Ishikawa (cell line): ENCODE measurements around the gene CARD18.
A peak's percentile ranks its signal among the peaks of the same experiment; 100 is the strongest.

Source experiments
- CEBPB ChIP-seq: IDR thresholded peaks from 2 replicates; pipeline ENCODE4 v1.6.1; 2012
- CREB1 ChIP-seq: IDR thresholded peaks from 2 replicates; pipeline ENCODE4 v1.6.1; 2012; ENCODE audit warnings: low read depth
- EGR1 ChIP-seq: IDR thresholded peaks from 2 replicates; pipeline ENCODE4 v1.6.1; 2012
- EP300 ChIP-seq: IDR thresholded peaks from 2 replicates; pipeline ENCODE4 v1.6.1; 2012; ENCODE audit warnings: borderline replicate concordance
- FOXM1 ChIP-seq: IDR thresholded peaks from 2 replicates; pipeline ENCODE4 v1.6.1; 2012; ENCODE audit warnings: low read depth, borderline replicate concordance
- NFIC ChIP-seq: IDR thresholded peaks from 2 replicates; pipeline ENCODE4 v1.6.1; 2012
- RAD21 ChIP-seq: IDR thresholded peaks from 2 replicates; pipeline ENCODE4 v1.6.1; 2012; ENCODE audit warnings: low read depth
- TAF1 ChIP-seq: IDR thresholded peaks from 2 replicates; pipeline ENCODE4 v1.6.1; 2012; ENCODE audit warnings: low read depth, mild to moderate bottlenecking
- TCF12 ChIP-seq: IDR thresholded peaks from 2 replicates; pipeline ENCODE4 v1.6.1; 2012; ENCODE audit warnings: low read depth
- TEAD4 ChIP-seq: IDR thresholded peaks from 2 replicates; pipeline ENCODE4 v1.6.1; 2012
- YY1 ChIP-seq: IDR thresholded peaks from 2 replicates; pipeline ENCODE4 v1.6.1; 2012; ENCODE audit warnings: low read depth
- ZBTB7A ChIP-seq: IDR thresholded peaks from 2 replicates; pipeline ENCODE4 v1.6.1; 2012; ENCODE audit warnings: low read depth
- TF ChIP-seq, protein P1 (sequence below): IDR thresholded peaks from 2 replicates; pipeline ENCODE4 v1.6.1; 2012
- TF ChIP-seq, protein P2 (sequence below): IDR thresholded peaks from 2 replicates; pipeline ENCODE4 v1.6.1; 2012
- TF ChIP-seq, protein P3 (sequence below): IDR thresholded peaks from 2 replicates; pipeline ENCODE4 v1.6.1; 2012; ENCODE audit warnings: low read depth, mild to moderate bottlenecking

CARD18 gene

DNA sequence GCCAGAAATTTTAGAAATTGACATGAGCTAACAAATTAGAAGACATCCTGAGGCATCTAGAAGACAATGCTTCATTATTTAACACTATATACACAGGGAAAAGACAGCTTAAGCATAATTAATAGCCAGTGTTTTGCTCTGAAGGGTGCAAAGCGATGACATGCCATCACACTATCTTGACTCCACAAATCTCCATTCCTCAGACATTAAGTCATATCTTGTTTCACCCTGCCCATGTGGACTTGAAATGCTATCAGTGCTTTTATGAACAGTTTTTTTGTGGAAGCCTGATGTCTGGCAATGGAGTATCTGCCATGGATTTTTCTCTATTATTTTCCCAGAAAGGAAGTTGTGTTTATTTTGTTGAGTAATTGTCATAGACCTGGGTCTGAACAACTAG lies 2.3 kb downstream of the CARD18 start:
- TF ChIP-seq TAF1 (no peak), CEBPB (no peak), TEAD4 (no peak), YY1 (no peak), CREB1 (no peak), TCF12 (no peak), RAD21 (no peak), NFIC (no peak), ZBTB7A (no peak), EP300 (no peak), FOXM1 (no peak), EGR1 (no peak)
- TF ChIP-seq, protein P1, sequence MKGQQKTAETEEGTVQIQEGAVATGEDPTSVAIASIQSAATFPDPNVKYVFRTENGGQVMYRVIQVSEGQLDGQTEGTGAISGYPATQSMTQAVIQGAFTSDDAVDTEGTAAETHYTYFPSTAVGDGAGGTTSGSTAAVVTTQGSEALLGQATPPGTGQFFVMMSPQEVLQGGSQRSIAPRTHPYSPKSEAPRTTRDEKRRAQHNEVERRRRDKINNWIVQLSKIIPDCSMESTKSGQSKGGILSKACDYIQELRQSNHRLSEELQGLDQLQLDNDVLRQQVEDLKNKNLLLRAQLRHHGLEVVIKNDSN, result no peak
- TF ChIP-seq, protein P2, sequence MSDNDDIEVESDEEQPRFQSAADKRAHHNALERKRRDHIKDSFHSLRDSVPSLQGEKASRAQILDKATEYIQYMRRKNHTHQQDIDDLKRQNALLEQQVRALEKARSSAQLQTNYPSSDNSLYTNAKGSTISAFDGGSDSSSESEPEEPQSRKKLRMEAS, result no peak
- TF ChIP-seq, protein P3, sequence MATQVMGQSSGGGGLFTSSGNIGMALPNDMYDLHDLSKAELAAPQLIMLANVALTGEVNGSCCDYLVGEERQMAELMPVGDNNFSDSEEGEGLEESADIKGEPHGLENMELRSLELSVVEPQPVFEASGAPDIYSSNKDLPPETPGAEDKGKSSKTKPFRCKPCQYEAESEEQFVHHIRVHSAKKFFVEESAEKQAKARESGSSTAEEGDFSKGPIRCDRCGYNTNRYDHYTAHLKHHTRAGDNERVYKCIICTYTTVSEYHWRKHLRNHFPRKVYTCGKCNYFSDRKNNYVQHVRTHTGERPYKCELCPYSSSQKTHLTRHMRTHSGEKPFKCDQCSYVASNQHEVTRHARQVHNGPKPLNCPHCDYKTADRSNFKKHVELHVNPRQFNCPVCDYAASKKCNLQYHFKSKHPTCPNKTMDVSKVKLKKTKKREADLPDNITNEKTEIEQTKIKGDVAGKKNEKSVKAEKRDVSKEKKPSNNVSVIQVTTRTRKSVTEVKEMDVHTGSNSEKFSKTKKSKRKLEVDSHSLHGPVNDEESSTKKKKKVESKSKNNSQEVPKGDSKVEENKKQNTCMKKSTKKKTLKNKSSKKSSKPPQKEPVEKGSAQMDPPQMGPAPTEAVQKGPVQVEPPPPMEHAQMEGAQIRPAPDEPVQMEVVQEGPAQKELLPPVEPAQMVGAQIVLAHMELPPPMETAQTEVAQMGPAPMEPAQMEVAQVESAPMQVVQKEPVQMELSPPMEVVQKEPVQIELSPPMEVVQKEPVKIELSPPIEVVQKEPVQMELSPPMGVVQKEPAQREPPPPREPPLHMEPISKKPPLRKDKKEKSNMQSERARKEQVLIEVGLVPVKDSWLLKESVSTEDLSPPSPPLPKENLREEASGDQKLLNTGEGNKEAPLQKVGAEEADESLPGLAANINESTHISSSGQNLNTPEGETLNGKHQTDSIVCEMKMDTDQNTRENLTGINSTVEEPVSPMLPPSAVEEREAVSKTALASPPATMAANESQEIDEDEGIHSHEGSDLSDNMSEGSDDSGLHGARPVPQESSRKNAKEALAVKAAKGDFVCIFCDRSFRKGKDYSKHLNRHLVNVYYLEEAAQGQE, result no peak

DNA sequence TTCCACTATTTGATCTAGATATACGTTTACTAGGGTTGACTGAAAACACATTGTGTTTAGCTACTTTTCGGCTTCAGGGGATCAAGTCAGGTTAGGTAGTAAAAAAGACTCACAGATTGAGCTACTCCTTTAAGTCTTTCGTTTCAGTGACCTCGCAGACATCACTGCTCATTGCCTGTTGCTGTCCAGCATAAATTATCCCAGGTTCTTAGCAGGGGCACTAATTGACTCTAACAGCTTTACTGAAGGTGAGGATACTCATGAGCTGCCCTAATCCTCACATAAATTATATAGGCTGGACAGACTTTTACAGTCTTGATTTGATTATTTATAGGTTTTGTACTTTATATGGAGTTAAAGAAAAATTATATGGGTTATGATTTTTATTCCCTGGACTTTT lies 3.7 kb downstream of the CARD18 start:
- TF ChIP-seq, protein P3, result peak; percentile 30; the same call in 1 of the 2 replicates
- TF ChIP-seq RAD21, result no peak

DNA sequence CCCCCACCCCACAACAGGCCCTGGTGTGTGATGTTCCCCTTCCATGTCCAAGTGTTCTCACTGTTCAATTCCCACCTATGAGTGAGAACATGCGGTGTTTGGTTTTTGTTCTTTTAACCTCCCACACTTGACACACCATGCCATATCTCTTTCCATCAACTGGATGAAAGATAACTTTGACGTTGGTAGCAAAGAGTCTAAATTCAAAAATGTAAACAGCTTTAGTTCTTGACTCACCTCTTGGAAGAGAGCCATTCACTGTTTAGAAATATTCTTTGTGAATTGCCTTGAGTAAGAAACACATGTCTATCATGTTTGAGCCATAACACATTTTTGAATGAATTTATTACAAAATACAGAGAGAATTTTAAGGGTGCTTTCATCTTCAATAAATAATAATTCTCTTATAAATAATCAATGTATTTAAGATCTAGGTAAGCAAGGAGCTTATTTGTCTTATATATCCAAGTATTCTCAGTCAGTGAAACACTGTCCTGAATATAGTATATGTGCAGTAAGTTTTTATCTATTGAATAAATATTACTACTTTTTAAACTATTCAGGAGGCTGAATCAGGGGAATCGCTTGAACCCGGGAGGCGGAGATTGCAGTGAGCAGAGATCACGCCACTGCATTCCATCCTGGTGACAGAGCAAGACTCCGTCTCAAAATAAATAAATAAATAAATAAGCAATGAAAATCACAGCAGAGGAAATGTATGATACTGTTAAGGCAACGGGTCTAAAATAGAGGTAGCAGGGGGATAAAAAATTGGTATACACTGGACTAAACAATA lies 6.7 kb downstream of the CARD18 start:
- TF ChIP-seq CREB1 (no peak), TAF1 (no peak), YY1 (no peak), NFIC (no peak), CEBPB (no peak), EGR1 (no peak), RAD21 (no peak), EP300 (no peak), ZBTB7A (no peak), TCF12 (no peak)
- TF ChIP-seq, protein P3, result no peak
- TF ChIP-seq, protein P1, result no peak
- TF ChIP-seq, protein P2, result no peak

DNA sequence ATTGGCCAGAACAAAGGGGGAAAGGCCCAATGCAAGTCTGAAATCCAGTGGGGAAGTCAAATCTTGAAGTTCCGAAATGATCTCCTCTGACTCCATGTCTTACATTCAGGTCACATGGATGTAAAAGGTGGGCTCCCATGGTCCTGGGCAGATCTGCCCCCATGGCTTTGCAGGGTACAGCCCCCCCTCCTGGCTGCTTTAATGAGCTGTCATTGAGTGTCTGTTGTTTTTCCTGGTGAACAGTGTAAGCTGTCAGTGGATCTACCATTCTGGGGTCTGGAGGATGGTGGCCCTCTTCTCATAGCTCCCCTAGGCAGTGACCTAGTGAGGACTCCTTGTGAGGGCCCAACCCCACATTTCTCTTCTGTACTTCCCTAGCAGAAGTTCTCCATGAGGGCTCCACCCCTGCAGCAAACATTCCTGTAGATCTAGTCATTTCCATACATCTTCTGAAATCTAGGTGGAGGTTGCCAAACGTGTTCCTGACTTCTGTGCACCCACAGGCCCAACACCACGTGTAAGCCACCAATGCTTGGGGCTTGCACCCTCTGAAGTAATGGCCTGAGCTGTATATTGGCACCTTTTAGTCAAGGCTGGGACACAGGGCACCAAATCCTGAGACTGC lies 9.3 kb downstream of the CARD18 start:
- TF ChIP-seq CEBPB (no peak), TCF12 (no peak), CREB1 (no peak), TEAD4 (no peak)

DNA sequence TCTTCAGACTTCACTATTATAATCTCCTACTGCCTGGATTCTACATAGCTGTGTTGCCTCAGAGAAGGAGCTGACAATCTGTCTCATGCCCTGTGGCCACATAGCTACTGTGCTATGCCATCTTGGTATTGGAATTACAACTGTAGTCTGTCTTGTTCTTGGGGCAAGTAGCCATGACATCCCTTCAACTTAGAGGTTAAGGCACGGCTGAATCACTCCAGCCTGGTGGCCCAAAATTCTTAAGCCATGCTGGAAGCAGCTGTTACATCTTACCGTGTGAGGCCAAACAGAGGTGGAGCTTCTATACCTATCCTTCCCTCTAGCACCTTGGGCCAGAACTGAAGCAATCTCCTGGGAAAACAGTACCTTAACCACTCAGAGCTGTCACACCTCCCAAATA lies 14.8 kb downstream of the CARD18 start:
- TF ChIP-seq ZBTB7A (no peak), EGR1 (no peak), EP300 (no peak), CREB1 (no peak), TCF12 (no peak), TEAD4 (no peak), FOXM1 (no peak), YY1 (no peak), RAD21 (no peak), TAF1 (no peak), CEBPB (no peak), NFIC (no peak)
- TF ChIP-seq, protein P1, result no peak
- TF ChIP-seq, protein P3, result no peak
- TF ChIP-seq, protein P2, result no peak
